Small intestine (tissue), 7 donors: ENCODE results near the gene ATG14. TPM values are rescaled to one million over a fixed set of nuclear protein-coding genes. Genes with fewer than 3 reads are reported as not detected.
"Not testable (repeated sequence)": the region's sequence is repeated elsewhere in the genome, so short reads cannot be mapped to it uniquely, and the experiment has no call there.

ENCODE experiments used
- DNase-seq, 2 donors: peaks; one replicate each; pipeline versions ENCODE4 v3.0.0 to v3.0.0-alpha.2; 2013
- FAIRE-seq: peaks from 2 replicates; lab custom pipeline; 2012; peaks lifted over from hg19 to GRCh38; lab: Jason Lieb, UNC
- H3K27ac ChIP-seq, 3 donors: one replicate each; pipeline ENCODE4 v1.5.1; 2013; ENCODE audit warnings: low read length in 2 of 3, mild to moderate bottlenecking in 2 of 3, control low read depth in 1 of 3, inconsistent platforms in 1 of 3, low read depth in 1 of 3, moderate library complexity in 1 of 3
- H3K27me3 ChIP-seq, 3 donors: one replicate each; pipeline ENCODE4 v1.6.1; 2013; ENCODE audit warnings: low read length in 3 of 3, inconsistent platforms in 1 of 3; ENCODE audit not compliant: control insufficient read depth in 3 of 3, insufficient read depth in 3 of 3
- H3K36me3 ChIP-seq, 3 donors: one replicate each; pipeline ENCODE4 v1.6.1; 2013; ENCODE audit warnings: low read length in 3 of 3, inconsistent platforms in 1 of 3, low read depth in 1 of 3, mild to moderate bottlenecking in 1 of 3, moderate library complexity in 1 of 3; ENCODE audit not compliant: control insufficient read depth in 3 of 3, insufficient read depth in 2 of 3
- H3K4me1 ChIP-seq, 3 donors: one replicate each; pipeline ENCODE4 v1.6.1; 2013; ENCODE audit warnings: low read length in 2 of 3, inconsistent platforms in 1 of 3, low read depth in 1 of 3, mild to moderate bottlenecking in 1 of 3, moderate library complexity in 1 of 3; ENCODE audit not compliant: control insufficient read depth in 3 of 3, insufficient read depth in 2 of 3
- H3K4me3 ChIP-seq, 3 donors: one replicate each; pipeline ENCODE4 v1.5.1; 2013; ENCODE audit warnings: low read length in 3 of 3, control low read depth in 1 of 3, inconsistent platforms in 1 of 3, low read depth in 1 of 3, mild to moderate bottlenecking in 1 of 3, moderate library complexity in 1 of 3
- H3K9me3 ChIP-seq, 2 donors: one replicate each; pipeline ENCODE4 v1.6.1; 2013; ENCODE audit warnings: low read depth in 1 of 2, low read length in 1 of 2; ENCODE audit not compliant: control insufficient read depth in 2 of 2, insufficient read depth in 1 of 2
- WGBS, 3 donors: extraction: QIAGEN DNeasy Blood & Tissue Kit; methylation state at CpG; one replicate each; pipeline ENCODE4 v1.1.7; 2013; 5-methylcytosine and 5-hydroxymethylcytosine counted together
- polyA plus RNA-seq, 4 donors: library from polyadenylated mRNA; stranded (reverse) in 3 of 4; unstranded in 1 of 4; fragments of 200-250 nt in 3 of 4; fragments of 120-200 nt in 1 of 4; gene quantifications; one replicate each; pipeline versions ENCODE4 v1.2.1 to v1.2.3, GENCODE V29; 2013
- donor health status: healthy with polysubstance abuse.
- donor health status: control.
- donor health status: control.
- donor health status: Bipolar disorder and iron deficiency.
- donor health status: healthy.

The ATG14 gene
- polyA plus RNA-seq, 4 donors = 3.5 to 19.8 (median 5.9) TPM

- FAIRE-seq (no peak), DNase-seq (no peak)
- Histone ChIP-seq H3K27me3 (no peaks in the 10 kb centered on the region), H3K4me3 (no peak overlapping the region), H3K36me3 (peaks cover 2 to 25% (median 3%) of the 10 kb centered on the region in 3 donors), H3K9me3 (no peaks in the 10 kb centered on the region), H3K27ac (no peak overlapping the region), H3K4me1 (peaks cover 0 to 3% (median 0%) of the 10 kb centered on the region in 3 donors)
- WGBS, 3 donors = 81 to 92% (median 90%) methylated on average over 4 of the region's 4 CpGs
Observed at GRCh38 chr14:55389330-55389729, 22.3 kb downstream of the ATG14 start.

- Histone ChIP-seq H3K4me1 (peaks cover 0 to 3% (median 0%) of the 10 kb centered on the region in 3 donors), H3K9me3 (no peaks in the 10 kb centered on the region), H3K27ac (no peak overlapping the region), H3K4me3 (no peak overlapping the region), H3K36me3 (peaks cover 2 to 33% (median 3%) of the 10 kb centered on the region in 3 donors), H3K27me3 (no peaks in the 10 kb centered on the region)
- no peak for DNase-seq
- no peak for FAIRE-seq
Observed at GRCh38 chr14:55388160-55388559, 23.5 kb downstream of the ATG14 start.

- 95 to 99% (median 98%) methylated on average over 4 of the region's 4 CpGs for WGBS, 3 donors
- no peaks in the 10 kb centered on the region for H3K9me3 ChIP-seq
- H3K4me1 ChIP-seq = peaks cover 0 to 3% (median 0%) of the 10 kb centered on the region in 3 donors
- no peak for DNase-seq
- no peaks in the 10 kb centered on the region for H3K27me3 ChIP-seq
- H3K27ac ChIP-seq = peak overlapping the region in 1 of 3 donors; percentile 4
- H3K36me3 ChIP-seq = peaks cover 2 to 37% (median 3%) of the 10 kb centered on the region in 3 donors
- no peak overlapping the region for H3K4me3 ChIP-seq
- FAIRE-seq = no peak
Observed at GRCh38 chr14:55387121-55387520, 24.5 kb downstream of the ATG14 start.

DNA sequence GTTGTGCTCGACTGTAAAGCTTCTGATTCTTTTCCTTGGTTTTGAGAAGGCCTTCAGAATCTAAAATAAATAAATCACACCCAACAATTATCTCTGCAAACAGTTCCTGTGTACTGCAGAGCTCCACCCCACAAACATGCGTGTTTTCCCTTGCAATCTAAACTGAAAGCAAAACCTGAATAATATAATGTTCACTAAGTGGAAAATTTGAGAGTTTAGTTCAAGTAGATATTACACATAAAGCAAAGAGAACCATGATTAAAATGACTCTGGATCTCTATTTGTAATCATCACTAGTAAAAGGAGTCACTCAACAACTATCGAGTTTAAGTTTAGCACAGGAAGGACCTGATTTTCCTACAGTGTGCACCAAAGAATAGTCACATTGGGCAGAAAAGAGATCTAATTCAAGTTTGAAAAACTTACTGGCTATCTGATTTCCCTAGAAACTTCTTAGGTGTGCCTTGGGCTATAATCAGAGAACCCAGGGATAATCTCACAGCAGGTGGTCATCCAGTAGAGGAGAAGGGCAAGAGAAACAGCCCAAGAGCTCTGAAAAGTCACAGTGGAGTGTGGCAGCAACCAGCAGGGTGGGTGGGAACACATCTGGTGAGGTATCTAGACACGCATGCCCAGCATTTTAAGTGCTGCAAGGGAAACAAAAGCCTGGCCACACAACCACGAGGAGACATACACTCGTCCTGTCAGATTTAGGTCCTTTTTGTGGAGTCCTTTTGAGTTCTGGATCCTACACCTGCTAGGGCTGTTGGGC, 25.4 kb downstream of the ATG14 start:
- Histone ChIP-seq H3K4me3 (no peak overlapping the region), H3K27ac (peak overlapping the region; percentile 63 to 91 (median 74)), H3K4me1 (peaks cover 0 to 3% (median 0%) of the 10 kb centered on the region in 3 donors), H3K27me3 (no peaks in the 10 kb centered on the region), H3K36me3 (peaks cover 4 to 39% (median 7%) of the 10 kb centered on the region in 3 donors), H3K9me3 (no peaks in the 10 kb centered on the region)
- peak in 1 of 2 donors; percentile 73 for DNase-seq
- 53 to 66% (median 55%) methylated on average over 6 of the region's 6 CpGs for WGBS, 3 donors
- no peak for FAIRE-seq

- FAIRE-seq (no peak), DNase-seq (no peak)
- no peak overlapping the region for H3K4me3 ChIP-seq
- no peaks in the 10 kb centered on the region for H3K9me3 ChIP-seq
- 82 to 95% (median 86%) methylated on average over 3 of the region's 3 CpGs for WGBS, 3 donors
- no peak overlapping the region for H3K27ac ChIP-seq
- H3K36me3 ChIP-seq = peaks cover 7 to 48% (median 9%) of the 10 kb centered on the region in 3 donors
- peaks cover 0 to 3% (median 0%) of the 10 kb centered on the region in 3 donors for H3K4me1 ChIP-seq
- H3K27me3 ChIP-seq = no peaks in the 10 kb centered on the region
Observed at GRCh38 chr14:55384536-55384935, 27.1 kb downstream of the ATG14 start.

GRCh38 chr14:55383541-55384140, 28.0 kb downstream of the ATG14 start:
- no peaks in the 10 kb centered on the region for H3K9me3 ChIP-seq
- peaks cover 0 to 3% (median 0%) of the 10 kb centered on the region in 3 donors for H3K4me1 ChIP-seq
- DNase-seq = no peak
- no peaks in the 10 kb centered on the region for H3K27me3 ChIP-seq
- no peak overlapping the region for H3K4me3 ChIP-seq
- no peak overlapping the region for H3K27ac ChIP-seq
- FAIRE-seq = no peak
- 75 to 90% (median 82%) methylated on average over 5 of the region's 5 CpGs for WGBS, 3 donors
- peaks cover 6 to 55% (median 7%) of the 10 kb centered on the region in 3 donors for H3K36me3 ChIP-seq

DNA sequence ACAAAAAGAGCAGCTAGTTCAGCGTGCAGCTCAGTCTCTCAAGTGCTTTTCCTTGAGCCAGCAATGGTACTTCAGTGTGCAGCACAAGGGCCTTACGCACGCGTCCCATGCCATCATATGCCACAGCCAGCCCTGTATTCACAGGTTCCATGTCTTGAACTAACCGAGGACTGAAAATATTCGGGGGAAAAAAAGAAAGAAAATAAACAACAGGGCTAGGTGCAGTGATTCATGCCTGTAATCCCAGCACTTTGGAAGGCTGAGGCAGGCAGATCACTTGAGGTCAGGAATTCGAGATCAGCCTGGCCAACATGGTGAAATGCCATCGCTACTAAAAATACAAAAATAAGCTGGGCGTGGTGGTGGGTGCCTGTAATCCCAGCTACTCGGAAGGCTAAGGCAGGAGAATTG, 28.6 kb downstream of the ATG14 start:
- H3K27me3 ChIP-seq, DNase-seq, H3K9me3 ChIP-seq, H3K27ac ChIP-seq, H3K4me1 ChIP-seq, H3K4me3 ChIP-seq, FAIRE-seq: not testable (repeated sequence)
- peaks cover 6 to 59% (median 10%) of the 10 kb centered on the region in 3 donors for H3K36me3 ChIP-seq
- WGBS, 3 donors = 87 to 91% (median 90%) methylated on average over 10 of the region's 10 CpGs

DNA sequence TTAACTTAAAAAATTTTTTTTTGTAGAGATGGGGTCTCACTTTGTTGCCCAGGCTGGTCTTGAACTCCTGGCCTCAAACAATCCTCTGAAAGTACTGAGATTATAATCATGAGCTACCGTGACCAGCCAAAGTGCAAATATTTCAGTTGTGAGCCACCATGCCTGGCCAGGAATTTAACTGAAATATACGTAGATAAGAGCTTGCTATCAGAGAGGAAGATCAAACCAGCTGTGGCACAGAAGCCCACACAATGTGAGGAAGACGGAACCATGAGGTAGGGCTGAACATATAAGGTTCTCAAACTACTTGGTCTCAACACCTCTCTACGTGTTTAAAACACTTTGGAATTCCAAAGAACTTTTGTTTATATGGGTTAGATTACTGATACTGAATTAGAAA, 29.1 kb downstream of the ATG14 start:
- WGBS, 3 donors = 78 to 85% (median 84%) methylated on average over 4 of the region's 4 CpGs
- H3K27me3 ChIP-seq = no peaks in the 10 kb centered on the region
- FAIRE-seq = no peak
- no peaks in the 10 kb centered on the region for H3K9me3 ChIP-seq
- H3K4me3 ChIP-seq = no peak overlapping the region
- peaks cover 6 to 55% (median 13%) of the 10 kb centered on the region in 3 donors for H3K36me3 ChIP-seq
- no peak overlapping the region for H3K27ac ChIP-seq
- DNase-seq = no peak
- peaks cover 0 to 3% (median 0%) of the 10 kb centered on the region in 3 donors for H3K4me1 ChIP-seq
